NAMALWA (cell line): Measurements from ENCODE around the gene FOXP1.

ENCODE experiments used
- DNase-seq: peaks from one replicate; pipeline ENCODE4 v3.0.0-alpha.2; 2015; ENCODE audit warnings: low spot score

Gene FOXP1

DNA sequence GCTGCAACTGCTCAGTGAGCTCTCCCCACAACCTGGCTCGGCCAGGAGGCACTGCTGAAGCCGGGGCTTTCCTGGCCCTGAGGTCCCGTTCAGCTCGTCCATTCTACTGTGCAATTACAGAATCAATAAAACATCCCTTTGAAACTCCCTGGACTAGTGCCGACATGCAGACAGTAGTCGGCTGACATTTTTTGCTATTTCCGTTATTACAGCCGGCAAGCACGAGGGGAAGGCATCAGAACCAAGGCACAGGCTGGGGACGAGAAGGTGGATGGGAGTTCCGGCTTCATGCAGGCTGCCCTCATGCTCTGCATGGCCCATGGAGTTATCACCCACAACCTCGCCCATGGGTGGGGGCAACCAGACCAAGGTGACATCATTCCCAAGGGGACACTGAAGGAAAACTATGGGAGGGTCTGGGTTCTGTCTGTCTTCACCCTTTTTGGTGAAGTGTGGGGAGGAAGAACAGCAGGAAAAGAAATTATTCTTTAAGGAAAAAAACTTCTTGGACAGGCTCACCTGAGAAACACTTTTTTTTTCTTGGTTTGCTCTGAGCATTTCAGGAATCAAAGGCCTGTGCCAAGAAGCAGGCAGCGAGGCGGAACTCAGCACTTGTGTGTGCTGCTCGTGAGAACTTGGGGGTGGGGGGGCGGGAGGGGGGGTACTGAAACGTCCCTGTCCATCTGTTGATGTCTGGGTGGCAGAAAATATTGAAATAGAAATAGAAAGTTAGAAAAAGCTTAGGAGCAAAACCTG, 154.5 kb downstream of the FOXP1 start:
- DNase-seq: no peak

- DNase-seq: no peak
Observed at GRCh38 chr3:71425491-71426071, 157.9 kb downstream of the FOXP1 start.

- peak; percentile 46 for DNase-seq
Observed at GRCh38 chr3:71423151-71423906, 160.2 kb downstream of the FOXP1 start.

- DNase-seq: peak; percentile 79
Observed at GRCh38 chr3:71421820-71422566, 161.5 kb downstream of the FOXP1 start.

DNA sequence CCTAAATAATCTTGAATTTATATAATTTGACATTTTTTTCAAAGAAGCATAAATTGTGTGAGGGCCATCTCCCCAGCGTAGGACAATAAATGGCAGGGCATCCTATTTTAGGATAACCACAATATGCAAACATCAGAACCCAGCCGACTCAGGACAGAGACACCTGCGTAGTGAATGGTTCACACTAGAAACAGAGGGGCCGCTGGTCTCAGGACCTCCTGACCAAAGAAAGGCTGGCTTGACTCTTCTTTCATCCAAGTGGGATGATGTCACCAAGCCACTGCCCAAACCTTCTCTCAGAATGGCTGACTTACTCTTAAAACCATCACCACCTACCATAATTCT, 162.1 kb downstream of the FOXP1 start:
- DNase-seq: peak; percentile 64

- no peak for DNase-seq
Observed at GRCh38 chr3:71419369-71419768, 164.2 kb downstream of the FOXP1 start.

- DNase-seq: no peak
Observed at GRCh38 chr3:71417791-71418190, 165.7 kb downstream of the FOXP1 start.

GRCh38 chr3:71416876-71417275, 166.7 kb downstream of the FOXP1 start:
- DNase-seq: peak; percentile 76

GRCh38 chr3:71415681-71416122, 167.8 kb downstream of the FOXP1 start:
- no peak for DNase-seq

GRCh38 chr3:71414189-71414927, 169.2 kb downstream of the FOXP1 start:
- DNase-seq: no peak

DNA sequence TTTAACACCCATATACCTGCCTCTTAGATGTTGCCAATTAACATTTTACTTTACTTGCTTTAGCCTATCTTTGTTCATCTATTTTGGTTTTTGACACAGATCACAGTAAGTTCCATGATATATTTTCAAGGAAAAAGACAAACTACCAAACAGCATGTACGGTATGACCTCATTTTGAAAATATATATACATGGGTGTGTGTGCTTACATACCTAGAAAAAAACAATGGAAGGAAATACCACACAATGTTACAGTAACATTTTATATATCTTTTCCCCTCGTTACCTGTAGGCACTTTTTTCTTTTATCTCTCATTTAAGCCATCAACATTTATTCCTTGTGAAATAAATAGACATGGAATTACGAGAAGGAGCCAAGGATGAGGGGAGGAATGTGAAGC, 170.0 kb downstream of the FOXP1 start:
- DNase-seq: no peak

DNA sequence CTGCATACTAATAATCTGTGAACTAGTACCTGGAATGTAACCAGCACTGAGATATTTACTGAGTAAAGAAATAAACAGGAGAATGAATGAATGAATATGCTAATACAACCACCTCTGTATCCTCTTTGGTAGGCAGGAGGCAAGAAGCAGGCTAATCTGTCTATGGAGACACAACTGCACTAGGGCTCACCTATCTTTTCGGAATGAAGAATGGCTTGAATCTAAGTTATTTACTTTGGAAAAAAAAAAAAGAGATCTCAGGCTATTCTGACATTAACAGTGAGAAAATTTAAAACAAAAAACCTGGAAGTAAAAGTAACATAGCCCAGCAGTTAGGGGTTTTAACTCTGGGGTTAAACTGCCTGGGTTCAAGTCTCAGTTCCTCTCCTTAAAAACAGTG, 174.2 kb downstream of the FOXP1 start:
- DNase-seq: no peak

GRCh38 chr3:71408903-71409302, 174.6 kb downstream of the FOXP1 start:
- DNase-seq: no peak

DNA sequence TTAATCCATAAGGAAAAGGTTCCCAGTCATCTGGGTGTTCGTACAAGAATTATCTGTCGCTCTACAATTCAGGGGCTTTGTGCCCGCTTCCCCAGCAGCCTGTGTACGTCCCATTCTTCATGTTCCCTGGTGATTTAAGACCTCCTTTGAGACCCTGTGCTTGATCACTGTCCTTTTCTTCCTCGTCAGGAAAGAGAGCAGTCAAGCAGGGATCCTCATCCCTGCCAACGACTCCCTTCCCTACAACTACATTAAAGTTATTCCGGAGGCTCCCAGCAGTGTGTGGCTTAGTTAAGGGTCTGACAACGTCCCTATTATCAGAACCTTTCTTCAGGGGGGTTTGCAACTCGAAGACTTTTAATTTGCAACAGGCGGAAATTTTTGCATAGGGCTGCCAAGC, 175.7 kb downstream of the FOXP1 start:
- no peak for DNase-seq

DNA sequence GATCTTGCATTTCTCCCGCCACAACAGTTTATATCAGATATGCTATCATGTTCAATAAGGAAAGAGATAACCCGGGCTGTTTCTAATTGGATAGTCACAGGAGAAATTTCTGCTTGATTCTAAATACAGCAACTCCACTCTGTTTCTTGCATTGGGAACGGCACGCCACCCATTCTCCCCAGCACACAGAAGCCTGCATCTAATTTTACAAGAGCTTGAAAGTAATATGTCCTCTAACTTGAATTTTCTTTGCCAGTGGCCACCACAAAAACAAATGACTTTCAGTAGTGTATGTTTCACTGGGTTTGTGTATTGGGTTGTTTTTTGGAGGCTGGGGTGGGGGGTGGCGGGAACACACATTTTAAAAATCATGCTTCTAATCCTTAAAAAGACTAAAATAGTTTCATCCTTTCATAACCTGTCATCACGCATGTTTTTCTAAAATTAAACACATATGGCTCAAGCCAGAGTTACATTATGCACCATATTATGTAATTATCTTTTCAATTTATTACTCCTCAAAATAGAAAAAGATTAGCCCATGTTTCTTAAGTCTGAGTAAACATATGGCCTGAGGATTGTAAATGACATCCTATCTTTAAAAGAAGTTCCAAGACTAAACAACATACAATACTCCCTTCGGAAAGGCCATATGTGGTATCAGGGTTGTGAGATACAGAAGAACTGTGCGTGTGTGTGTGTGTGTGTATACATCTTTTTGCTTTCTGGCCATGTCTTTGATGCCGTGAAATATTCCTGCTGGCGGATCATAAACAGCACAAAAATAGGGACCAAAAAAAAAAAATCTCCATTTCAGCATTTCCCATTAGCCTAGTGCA, 176.3 kb downstream of the FOXP1 start:
- DNase-seq: no peak

- no peak for DNase-seq
Observed at GRCh38 chr3:71402911-71403310, 180.6 kb downstream of the FOXP1 start.

DNA sequence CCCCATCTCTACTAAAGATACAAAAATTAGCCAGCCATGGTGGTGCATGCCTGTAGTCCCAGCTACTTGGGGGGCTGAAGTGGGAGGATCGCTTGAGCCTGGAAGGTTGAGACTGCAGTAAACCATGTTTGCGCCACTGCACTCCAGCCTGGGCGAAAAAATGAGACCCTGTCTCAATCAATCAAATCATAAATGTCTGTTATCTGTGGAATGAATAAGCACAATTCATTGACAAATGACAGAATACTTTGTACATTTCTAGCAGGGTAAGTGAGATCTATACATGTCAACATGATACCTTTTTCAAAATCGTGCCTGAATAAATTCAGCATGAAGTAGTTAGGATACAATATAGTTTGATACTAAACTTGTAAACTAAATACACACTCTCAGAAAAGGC, 181.2 kb downstream of the FOXP1 start:
- no peak for DNase-seq

GRCh38 chr3:71401695-71402231, 181.8 kb downstream of the FOXP1 start:
- DNase-seq: no peak

GRCh38 chr3:71400986-71401451, 182.5 kb downstream of the FOXP1 start:
- no peak for DNase-seq

DNA sequence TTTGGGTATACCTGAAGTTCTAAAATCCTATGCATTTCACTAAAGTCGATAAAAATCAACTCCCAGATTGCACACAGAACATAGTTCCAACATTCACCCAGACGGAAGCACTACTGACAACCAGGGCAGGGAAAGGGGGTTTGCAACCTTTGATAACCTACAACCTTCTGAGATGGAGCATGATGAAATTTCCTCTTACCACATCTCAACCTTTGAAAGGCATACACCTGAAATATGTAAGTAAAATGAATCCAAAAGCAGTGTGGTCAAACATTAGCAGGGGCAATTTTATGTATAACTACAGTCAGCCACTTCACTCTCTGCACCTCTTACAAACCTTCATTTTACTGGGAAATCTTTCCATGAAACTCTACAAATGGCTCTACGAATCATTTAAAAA, 184.1 kb downstream of the FOXP1 start:
- no peak for DNase-seq
